HL-60 (cell line): Measurements from ENCODE around the gene PLD5.

Experiments
- POLR2AphosphoS5 ChIP-seq: IDR thresholded peaks from 2 replicates; pipeline ENCODE4 v1.6.1; 2012; ENCODE audit warnings: low read depth
- SPI1 ChIP-seq: IDR thresholded peaks from 2 replicates; pipeline ENCODE4 v1.6.1; 2012; ENCODE audit warnings: low read depth, mild to moderate bottlenecking, borderline replicate concordance
- TF ChIP-seq, protein P1 (sequence below): IDR thresholded peaks from one replicate; pipeline ENCODE4 v1.5.1; 2011; ENCODE audit warnings: low read length, control low read depth, inconsistent platforms; ENCODE audit not compliant: insufficient read depth

DNA sequence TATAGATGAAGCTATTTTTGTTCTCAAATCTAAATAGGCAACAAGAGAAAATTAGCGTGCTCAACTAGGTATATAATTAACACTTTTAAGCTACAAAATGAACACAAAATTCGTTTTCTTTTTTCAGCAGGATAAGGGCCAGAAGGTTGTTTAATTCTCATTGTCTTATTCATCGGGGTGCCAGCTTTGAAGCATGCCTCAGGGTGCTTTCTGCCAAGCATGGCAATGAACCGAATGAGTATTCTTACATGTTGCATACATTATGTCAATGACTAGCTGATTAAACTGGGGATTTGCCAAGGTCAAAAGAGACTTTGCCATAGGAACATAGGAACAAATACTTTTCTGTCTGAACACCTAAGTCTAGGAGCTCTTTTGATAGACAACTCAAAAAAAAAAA is 423.6 kb downstream of the PLD5 start:
- TF ChIP-seq, protein P1, sequence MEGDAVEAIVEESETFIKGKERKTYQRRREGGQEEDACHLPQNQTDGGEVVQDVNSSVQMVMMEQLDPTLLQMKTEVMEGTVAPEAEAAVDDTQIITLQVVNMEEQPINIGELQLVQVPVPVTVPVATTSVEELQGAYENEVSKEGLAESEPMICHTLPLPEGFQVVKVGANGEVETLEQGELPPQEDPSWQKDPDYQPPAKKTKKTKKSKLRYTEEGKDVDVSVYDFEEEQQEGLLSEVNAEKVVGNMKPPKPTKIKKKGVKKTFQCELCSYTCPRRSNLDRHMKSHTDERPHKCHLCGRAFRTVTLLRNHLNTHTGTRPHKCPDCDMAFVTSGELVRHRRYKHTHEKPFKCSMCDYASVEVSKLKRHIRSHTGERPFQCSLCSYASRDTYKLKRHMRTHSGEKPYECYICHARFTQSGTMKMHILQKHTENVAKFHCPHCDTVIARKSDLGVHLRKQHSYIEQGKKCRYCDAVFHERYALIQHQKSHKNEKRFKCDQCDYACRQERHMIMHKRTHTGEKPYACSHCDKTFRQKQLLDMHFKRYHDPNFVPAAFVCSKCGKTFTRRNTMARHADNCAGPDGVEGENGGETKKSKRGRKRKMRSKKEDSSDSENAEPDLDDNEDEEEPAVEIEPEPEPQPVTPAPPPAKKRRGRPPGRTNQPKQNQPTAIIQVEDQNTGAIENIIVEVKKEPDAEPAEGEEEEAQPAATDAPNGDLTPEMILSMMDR: no peak
- TF ChIP-seq POLR2AphosphoS5: no peak
- no peak for TF ChIP-seq SPI1
